GM23338 (cell line): ENCODE measurements around the gene PAPPA2. TPM values are rescaled to one million over a fixed set of nuclear protein-coding genes. Genes with fewer than 3 reads are reported as not detected.

Source experiments
- ATAC-seq: fragments of 200-7000 bp; cut with Tn5 transposase; 3 replicates; pipeline ENCODE4 v1.9.1; 2020
- DNase-seq: peaks from one replicate; pipeline ENCODE4 v3.0.0-alpha.2; 2015; ENCODE audit warnings: low spot score
- H2AFZ ChIP-seq: fragments of 200-600 bp; sonication (generic); 2 replicates; pipeline ENCODE4 v1.8.0; 2016; ENCODE audit warnings: antibody characterized with exemption, mild to moderate bottlenecking, moderate library complexity
- H3F3A ChIP-seq: fragments of 200-600 bp; sonication (generic); replicated peaks from 2 replicates; pipeline ENCODE4 v1.8.0; 2017; ENCODE audit warnings: antibody characterized with exemption, mixed run types, low read depth
- H3K27ac ChIP-seq: fragments of 200-600 bp; sonication (generic); 2 replicates; pipeline ENCODE4 v1.6.1; 2016; ENCODE audit warnings: low read depth
- H3K27me3 ChIP-seq: fragments of 200-600 bp; sonication (generic); 2 replicates; pipeline ENCODE4 v1.8.0; 2016; ENCODE audit warnings: mild to moderate bottlenecking, mixed run types, moderate library complexity; ENCODE audit not compliant: insufficient read depth
- H3K36me3 ChIP-seq: fragments of 200-600 bp; sonication (generic); 2 replicates; pipeline ENCODE4 v1.8.0; 2016; ENCODE audit warnings: mild to moderate bottlenecking; ENCODE audit not compliant: insufficient read depth
- H3K4me1 ChIP-seq: fragments of 200-600 bp; sonication (generic); 2 replicates; pipeline ENCODE4 v1.8.0; 2016; ENCODE audit warnings: mild to moderate bottlenecking, moderate library complexity; ENCODE audit not compliant: insufficient read depth
- H3K4me2 ChIP-seq: fragments of 200-600 bp; sonication (generic); 2 replicates; pipeline ENCODE4 v1.7.1; 2017; ENCODE audit warnings: mixed run types
- H3K4me3 ChIP-seq: fragments of 200-600 bp; sonication (generic); 2 replicates; pipeline ENCODE4 v1.6.1; 2016; ENCODE audit warnings: mixed run types
- H3K79me2 ChIP-seq: fragments of 200-600 bp; sonication (generic); replicated peaks from 2 replicates; pipeline ENCODE4 v1.8.0; 2017; ENCODE audit warnings: mild to moderate bottlenecking; ENCODE audit not compliant: insufficient read depth
- H3K9me2 ChIP-seq: fragments of 200-600 bp; sonication (generic); 2 replicates; pipeline ENCODE4 v1.8.0; 2017; ENCODE audit not compliant: insufficient read depth
- H4K20me1 ChIP-seq: fragments of 200-600 bp; sonication (generic); replicated peaks from 2 replicates; pipeline ENCODE4 v1.8.0; 2017; ENCODE audit warnings: mild to moderate bottlenecking; ENCODE audit not compliant: insufficient read depth
- H3K27ac Mint-ChIP-seq: 2 replicates; pipeline ENCODE4 v1.8.0; 2020; ENCODE audit warnings: inconsistent platforms, mild to moderate bottlenecking, moderate library complexity, mixed read lengths
- H3K27me3 Mint-ChIP-seq: 3 replicates; pipeline ENCODE4 v1.8.0; 2022; ENCODE audit warnings: low read depth, mild to moderate bottlenecking, moderate library complexity, mixed read lengths, inconsistent platforms; ENCODE audit not compliant: insufficient read depth, poor library complexity
- H3K36me3 Mint-ChIP-seq: 3 replicates; pipeline ENCODE4 v1.8.0; 2021; ENCODE audit warnings: low read depth, mild to moderate bottlenecking, inconsistent platforms, moderate library complexity, mixed read lengths
- H3K4me1 Mint-ChIP-seq: 3 replicates; pipeline ENCODE4 v1.8.0; 2020; ENCODE audit warnings: mild to moderate bottlenecking, inconsistent platforms, mixed read lengths
- H3K4me3 Mint-ChIP-seq: 3 replicates; pipeline ENCODE4 v1.8.0; 2021; ENCODE audit warnings: moderate library complexity, mild to moderate bottlenecking, inconsistent platforms, mixed read lengths
- H3K9me3 Mint-ChIP-seq: 3 replicates; pipeline ENCODE4 v1.8.0; 2020; ENCODE audit warnings: moderate library complexity, mild to moderate bottlenecking, inconsistent platforms, mixed read lengths
- CREB1 ChIP-seq: fragments of 250-450 bp; sonication (Bioruptor Pico); IDR thresholded peaks from 2 replicates; pipeline ENCODE4 v1.5.0; 2020; ENCODE audit warnings: low read depth, mild to moderate bottlenecking, moderate library complexity
- CTCF ChIP-seq, 2 experiments: fragments of 200-600 bp in 1 of 2; sonication (generic) in 1 of 2; conservative IDR thresholded peaks; 2 replicates each; pipeline versions ENCODE4 v1.5.1 to v1.6.1; 2016 to 2017; ENCODE audit warnings: antibody characterized with exemption in 2 of 2, low read depth in 2 of 2, mild to moderate bottlenecking in 2 of 2, moderate library complexity in 1 of 2
- ETS1 ChIP-seq: IDR thresholded peaks from 2 replicates; pipeline ENCODE4 v1.6.1; 2016; ENCODE audit warnings: antibody characterized with exemption
- EZH2 ChIP-seq: fragments of 200-600 bp; sonication (generic); IDR thresholded peaks from one replicate; pipeline ENCODE4 v1.8.0; 2017; ENCODE audit warnings: antibody characterized with exemption, mild to moderate bottlenecking, low read depth; ENCODE audit not compliant: unreplicated experiment
- EZH2phosphoT487 ChIP-seq: fragments of 200-600 bp; sonication (generic); IDR thresholded peaks from one replicate; pipeline ENCODE4 v1.8.1; 2018; ENCODE audit warnings: antibody characterized with exemption; ENCODE audit not compliant: unreplicated experiment
- JUNB ChIP-seq: IDR thresholded peaks from one replicate; pipeline ENCODE4 v1.6.1; 2016; ENCODE audit warnings: antibody characterized with exemption; ENCODE audit not compliant: unreplicated experiment
- NANOG ChIP-seq: IDR thresholded peaks from 2 replicates; pipeline ENCODE4 v1.6.1; 2016; ENCODE audit warnings: antibody characterized with exemption, borderline replicate concordance
- POLR2AphosphoS5 ChIP-seq: IDR thresholded peaks from 2 replicates; pipeline ENCODE4 v1.6.1; 2016; ENCODE audit warnings: antibody characterized with exemption, low read depth
- REST ChIP-seq: IDR thresholded peaks from one replicate; pipeline ENCODE4 v1.6.1; 2018; ENCODE audit warnings: antibody characterized with exemption; ENCODE audit not compliant: unreplicated experiment
- STAT1 ChIP-seq: IDR thresholded peaks from one replicate; pipeline ENCODE4 v1.6.1; 2016; ENCODE audit warnings: antibody characterized with exemption; ENCODE audit not compliant: unreplicated experiment
- ZNF114 ChIP-seq: fragments of 250-450 bp; sonication (Bioruptor Pico); IDR thresholded peaks from 2 replicates; pipeline ENCODE4 v1.5.0; 2020; ENCODE audit warnings: mild to moderate bottlenecking, moderate library complexity
- ZNF331 ChIP-seq: fragments of 250-450 bp; sonication (Bioruptor Pico); IDR thresholded peaks from 2 replicates; pipeline ENCODE4 v1.5.0; 2020; ENCODE audit warnings: low read depth, mild to moderate bottlenecking, moderate library complexity
- ZNF462 ChIP-seq: fragments of 250-450 bp; sonication (Bioruptor Pico); IDR thresholded peaks from 2 replicates; pipeline ENCODE4 v1.5.0; 2020; ENCODE audit warnings: mild to moderate bottlenecking, moderate library complexity
- polyA plus RNA-seq: library from polyadenylated mRNA; unstranded; fragments of >200 nt; fragmentation: Nextera tagmentation; extraction: Ambion mirVana; gene quantifications from 2 replicates; pipeline ENCODE4 v1.2.1, GENCODE V29; 2016
- total RNA-seq: library from RNA; depleted of rRNA; stranded (reverse); fragments of >200 nt; shearing (Covaris generic); gene quantifications from 2 replicates; pipeline ENCODE4 v1.2.3, GENCODE V29; 2014

PAPPA2 gene
- total and polyA plus RNA-seq, 2 experiments from 2014 or later, result 1.4 to 1.7 TPM

DNA sequence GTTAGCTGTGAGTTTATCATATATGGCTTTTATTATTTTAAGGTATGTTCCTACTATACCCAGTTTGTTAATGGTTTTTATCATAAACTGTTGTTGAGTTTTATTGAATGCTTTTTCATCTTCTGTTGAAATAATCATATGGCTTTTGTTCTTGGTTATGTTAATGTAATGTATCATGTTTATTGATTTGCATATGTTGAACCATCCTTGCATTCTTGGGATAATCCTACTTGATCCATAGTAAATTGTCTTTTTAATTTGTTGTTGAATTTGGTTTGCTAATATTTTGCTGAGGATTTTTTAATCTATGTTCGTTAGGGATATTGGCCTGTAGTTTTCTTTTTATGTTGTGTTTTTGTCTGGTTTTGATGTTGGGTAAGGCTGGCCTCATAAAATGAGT, 185.6 kb downstream of the PAPPA2 start:
- Histone ChIP-seq H4K20me1 (no peaks in the 10 kb centered on the region), H3K4me3 (no peak overlapping the region), H3K27me3 (no peaks in the 10 kb centered on the region), H3K27ac (no peak overlapping the region), H3K9me2 (0 out of 2 replicates have a peak, but pooled peaks cover 5% of the 10 kb centered on the region), H3K36me3 (no peaks in the 10 kb centered on the region), H3F3A (no peaks in the 10 kb centered on the region), H2AFZ (no peak overlapping the region), H3K4me2 (no peak overlapping the region), H3K79me2 (no peaks in the 10 kb centered on the region), H3K4me1 (no peaks in the 10 kb centered on the region)
- Mint-ChIP-seq H3K4me1 (no peaks in the 10 kb centered on the region), H3K4me3 (no peak overlapping the region), H3K27ac (no peak overlapping the region), H3K36me3 (no peaks in the 10 kb centered on the region), H3K27me3 (no peaks in the 10 kb centered on the region), H3K9me3 (peaks cover 3% of the 10 kb centered on the region; the same call in 2 of the 3 replicates)
- TF ChIP-seq REST (no peak), ETS1 (no peak), ZNF462 (CRISPR knock-in tag) (no peak), ZNF114 (CRISPR knock-in tag) (no peak), JUNB (no peak), POLR2AphosphoS5 (no peak), EZH2 (no peak), EZH2phosphoT487 (no peak), NANOG (no peak), ZNF331 (no peak), STAT1 (no peak), CREB1 (CRISPR knock-in tag) (no peak), CTCF (conservative IDR thresholded peaks at IDR 0.05; ENCODE audit: low read depth in 2 of 2) (no peak)
- DNase-seq (no peak), ATAC-seq (no peak)
